NK-92 (cell line): Measurements from ENCODE around the gene KRTAP12-4.
"Not testable (repeated sequence)": the region's sequence is repeated elsewhere in the genome, so short reads cannot be mapped to it uniquely, and the experiment has no call there.

Source experiments
- DNase-seq: peaks from one replicate; lab custom pipeline; 2025; ENCODE audit not compliant: unreplicated experiment; lab: John Stamatoyannopoulos, UW

KRTAP12-4 gene

GRCh38 chr21:44687671-44688070 lies 33.2 kb upstream of the KRTAP12-4 start:
- DNase-seq = no peak

- no peak for DNase-seq
These were observed 32.5 kb upstream of the KRTAP12-4 start for GRCh38 chr21:44686843-44687561.

- no peak for DNase-seq
These were observed 31.7 kb upstream of the KRTAP12-4 start for GRCh38 chr21:44686000-44686781.

- DNase-seq = not testable (repeated sequence)
These were observed 30.6 kb upstream of the KRTAP12-4 start for GRCh38 chr21:44685050-44685449.

GRCh38 chr21:44684483-44684882 lies 30.0 kb upstream of the KRTAP12-4 start:
- DNase-seq = no peak

- DNase-seq = no peak
These were observed 29.6 kb upstream of the KRTAP12-4 start for GRCh38 chr21:44684077-44684476.

- DNase-seq = no peak
These were observed 28.2 kb upstream of the KRTAP12-4 start for GRCh38 chr21:44682580-44683151.

GRCh38 chr21:44681861-44682579 lies 27.6 kb upstream of the KRTAP12-4 start, which contains the start of gene KRTAP12-1:
Gene KRTAP12-1, minus strand, starts transcription at chr21:44682163. Its CDS starts 40 bp downstream, at chr21:44682123.
- DNase-seq = no peak

- DNase-seq = no peak
These were observed 26.7 kb upstream of the KRTAP12-4 start for GRCh38 chr21:44681152-44681551.

- DNase-seq = no peak
These were observed 23.4 kb upstream of the KRTAP12-4 start for GRCh38 chr21:44677881-44678280.

GRCh38 chr21:44671911-44672310 lies 17.5 kb upstream of the KRTAP12-4 start:
- DNase-seq = no peak

- DNase-seq = no peak
These were observed 16.4 kb upstream of the KRTAP12-4 start for GRCh38 chr21:44670642-44671432.

- no peak for DNase-seq
These were observed 13.2 kb upstream of the KRTAP12-4 start for GRCh38 chr21:44667612-44668011.

- DNase-seq = no peak
These were observed 12.2 kb upstream of the KRTAP12-4 start, which contains the start of gene KRTAP12-2 for GRCh38 chr21:44666401-44667320. Gene KRTAP12-2, minus strand, starts transcription at chr21:44666927. Its CDS starts 41 bp downstream, at chr21:44666886.

GRCh38 chr21:44664691-44665090 lies 10.2 kb upstream of the KRTAP12-4 start:
- DNase-seq = no peak

- not testable (repeated sequence) for DNase-seq
These were observed 7.1 kb upstream of the KRTAP12-4 start for GRCh38 chr21:44661567-44661966.

- no peak for DNase-seq
These were observed 4.6 kb upstream of the KRTAP12-4 start for GRCh38 chr21:44658913-44659595.

- no peak for DNase-seq
These were observed 4.1 kb upstream of the KRTAP12-4 start for GRCh38 chr21:44658541-44658910.
